ENCODE measurements around the gene KLB. TPM values are rescaled to one million over a fixed set of nuclear protein-coding genes. Genes with fewer than 3 reads are reported as not detected.

Gene KLB
- total and polyA plus RNA-seq, 4 experiments from 2014 or later, result 0.06 TPM; not detected in 3

DNA sequence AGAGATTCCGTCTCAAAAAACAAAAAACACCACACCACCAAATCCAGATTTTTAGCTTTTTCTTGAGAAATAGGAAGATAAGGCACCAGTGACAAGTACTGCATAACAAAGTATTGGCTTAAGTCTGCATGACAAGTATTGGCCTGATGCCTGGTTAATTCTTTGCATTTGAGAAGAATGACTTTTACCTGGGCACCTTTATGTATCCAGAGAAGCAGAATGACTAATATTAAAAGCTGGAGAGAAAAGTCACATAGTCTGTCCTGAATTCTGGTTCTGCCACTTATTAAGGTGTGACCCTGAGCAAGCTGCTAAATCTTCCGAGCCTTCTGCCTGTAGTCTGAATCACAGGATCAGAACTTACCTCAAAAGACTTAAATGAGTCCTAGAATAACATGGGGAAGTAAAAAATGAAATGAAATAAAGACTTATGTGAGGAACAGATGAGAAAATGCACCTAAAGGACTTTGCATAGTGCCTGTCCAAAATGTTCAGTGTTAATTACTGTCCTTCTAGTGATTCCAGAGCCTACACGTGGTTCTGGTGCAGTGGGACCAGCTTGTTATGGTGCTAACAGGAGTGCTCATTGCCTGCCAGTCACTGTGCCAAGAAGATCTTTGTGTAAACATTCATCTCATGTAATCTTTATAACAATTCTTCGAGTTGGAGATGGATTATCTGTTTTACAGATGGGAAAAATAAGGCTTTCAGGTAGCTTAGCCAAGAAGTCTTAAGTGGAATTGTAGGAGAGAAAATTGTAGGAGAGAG is 88.9 kb downstream of the KLB start:
- Mint-ChIP-seq H3K36me3 (peaks cover 7 to 13% of the 10 kb centered on the region in 2 donors), H3K27me3 (peaks cover 0 to 2% of the 10 kb centered on the region in 2 donors), H3K4me3 (peak overlapping the region in 1 of 8 donors; percentile 42), H3K4me1 (no peaks in the 10 kb centered on the region), H3K9me3 (no peaks in the 10 kb centered on the region), H3K27ac (no peak overlapping the region)
- Histone ChIP-seq H3K27me3 (ENCODE audit: insufficient read depth, low read length) (no peaks in the 10 kb centered on the region), H3K9me3 (ENCODE audit: control insufficient read depth in 1 of 2, low read length in 2 of 2) (no peaks in the 10 kb centered on the region), H3K36me3 (ENCODE audit: insufficient read depth, low read length) (no peaks in the 10 kb centered on the region), H3K4me3 (ENCODE audit: low read length in 2 of 2) (no peak overlapping the region), H3K4me1 (ENCODE audit: insufficient read depth, low read length) (no peaks in the 10 kb centered on the region), H3K27ac (ENCODE audit: low read depth, low read length) (no peak overlapping the region)
- DNase-seq, result no peak
- POLR2A ChIA-PET (ENCODE audit: partially characterized antibody), result no interaction called here
- intact Hi-C loops (cut with micrococcal nuclease), result no loop called here
- CTCF ChIA-PET (ENCODE audit: partially characterized antibody), result interaction anchor here (1.2 to 1.5 kb wide), 2 partner anchors 8 to 24 kb away, joined by 3 read pairs; no protein-coding TSS in a partner anchor

DNA sequence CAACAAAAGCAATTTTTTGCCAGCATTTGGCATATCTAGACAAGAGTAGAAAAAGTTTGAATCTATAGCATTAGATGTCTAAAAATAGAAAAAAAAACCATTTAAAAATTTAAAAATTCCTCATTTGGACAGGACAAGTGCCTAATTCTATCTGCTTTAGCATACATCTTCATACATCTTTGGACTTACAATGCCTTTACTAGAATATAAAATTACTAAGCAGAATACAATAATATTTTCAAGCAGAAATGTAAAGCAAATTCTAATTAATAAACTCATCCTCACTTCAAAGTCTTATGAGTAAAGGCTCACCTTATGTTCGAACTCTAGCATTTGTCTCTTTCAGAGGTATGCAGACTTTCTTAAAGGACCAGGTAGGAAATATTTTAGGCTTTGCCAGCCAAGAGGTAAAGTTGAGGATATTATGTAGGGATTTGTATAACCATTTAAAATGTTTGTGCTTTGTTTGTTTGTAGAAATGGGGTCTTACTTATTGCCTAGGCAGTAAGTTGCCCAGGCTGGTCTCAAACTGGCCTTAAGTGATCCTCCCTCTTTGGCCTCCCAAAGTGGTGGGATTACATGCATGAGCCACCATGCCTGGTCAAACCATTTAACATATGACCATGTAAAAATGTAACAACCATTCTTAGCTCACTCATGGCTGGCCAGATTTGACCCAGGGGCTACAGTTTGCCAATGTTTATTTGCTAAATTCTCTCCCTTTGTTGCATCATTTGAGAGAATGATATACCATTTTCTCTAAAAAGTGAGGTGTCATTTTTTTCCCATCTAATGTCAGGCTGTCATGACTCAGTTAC is 91.4 kb downstream of the KLB start:
- H3K27ac Mint-ChIP-seq, result no peak overlapping the region
- Histone ChIP-seq H3K9me3 (ENCODE audit: control insufficient read depth in 1 of 2, low read length in 2 of 2) (no peaks in the 10 kb centered on the region), H3K27ac (ENCODE audit: low read depth, low read length) (no peak overlapping the region), H3K36me3 (ENCODE audit: insufficient read depth, low read length) (peaks cover 8% of the 10 kb centered on the region), H3K27me3 (ENCODE audit: insufficient read depth, low read length) (no peaks in the 10 kb centered on the region), H3K4me3 (ENCODE audit: low read length in 2 of 2) (no peak overlapping the region), H3K4me1 (ENCODE audit: insufficient read depth, low read length) (no peaks in the 10 kb centered on the region)
- H3K27me3 Mint-ChIP-seq, result peaks cover 0 to 2% of the 10 kb centered on the region in 2 donors
- H3K9me3 Mint-ChIP-seq, result no peaks in the 10 kb centered on the region
- no peak overlapping the region for H3K4me3 Mint-ChIP-seq
- ChIA-PET CTCF (ENCODE audit: partially characterized antibody) (no interaction called here), POLR2A (ENCODE audit: partially characterized antibody) (no interaction called here)
- H3K4me1 Mint-ChIP-seq, result no peaks in the 10 kb centered on the region
- DNase-seq, result no peak
- intact Hi-C loops (cut with micrococcal nuclease), result no loop called here
- peaks cover 18 to 21% of the 10 kb centered on the region in 2 donors for H3K36me3 Mint-ChIP-seq

DNA sequence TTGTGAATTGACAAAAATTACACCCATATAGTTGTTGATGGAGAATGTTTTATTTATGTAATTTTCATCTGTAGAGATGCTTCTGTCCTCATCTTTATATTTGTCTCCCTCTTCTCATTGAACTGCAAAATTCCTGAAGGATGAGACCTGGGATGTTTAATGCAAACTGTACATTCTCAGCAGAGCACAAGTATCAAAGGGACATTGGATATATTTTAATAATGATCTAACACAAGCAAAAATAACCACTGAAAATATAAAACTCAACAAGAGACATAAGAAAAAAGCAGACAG is 91.9 kb downstream of the KLB start:
- no peak overlapping the region for H3K27ac Mint-ChIP-seq
- H3K36me3 Mint-ChIP-seq, result peaks cover 24 to 27% of the 10 kb centered on the region in 2 donors
- Histone ChIP-seq H3K36me3 (ENCODE audit: insufficient read depth, low read length) (peaks cover 8% of the 10 kb centered on the region), H3K9me3 (ENCODE audit: control insufficient read depth in 1 of 2, low read length in 2 of 2) (no peaks in the 10 kb centered on the region), H3K27me3 (ENCODE audit: insufficient read depth, low read length) (no peaks in the 10 kb centered on the region), H3K4me3 (ENCODE audit: low read length in 2 of 2) (no peak overlapping the region), H3K4me1 (ENCODE audit: insufficient read depth, low read length) (no peaks in the 10 kb centered on the region), H3K27ac (ENCODE audit: low read depth, low read length) (no peak overlapping the region)
- no peaks in the 10 kb centered on the region for H3K9me3 Mint-ChIP-seq
- no peak overlapping the region for H3K4me3 Mint-ChIP-seq
- no peak for DNase-seq
- ChIA-PET POLR2A (ENCODE audit: partially characterized antibody) (no interaction called here), CTCF (ENCODE audit: partially characterized antibody) (no interaction called here)
- no peaks in the 10 kb centered on the region for H3K4me1 Mint-ChIP-seq
- intact Hi-C loops (cut with micrococcal nuclease), result no loop called here
- peaks cover 0 to 2% of the 10 kb centered on the region in 2 donors for H3K27me3 Mint-ChIP-seq

Small RNA genes lying within 50 kb of the gene (microRNA-seq; reads per million reads assigned to microRNA genes)
- gene MIR5591 (ENCODE audit: borderline microRNAs expressed, borderline number of aligned reads, borderline replicate concordance), result not detected

Other genes starting within 250 kb of the KLB start
- 10 to 100 TPM; 31.6 to 36.8 TPM for gene WDR19, start 224.4 kb upstream of the KLB start, total RNA-seq
- gene WDR19, start 224.4 kb upstream of the KLB start, polyA plus RNA-seq, result 1 to 10 TPM; 2.3 to 5.5 TPM
- 10 to 100 TPM; 62.5 to 70.6 TPM for gene RFC1, start 40.6 kb upstream of the KLB start, total RNA-seq
- 10 to 100 TPM in 1 of 2 donors, 1 to 10 TPM in 1; 6.2 to 46.2 TPM for gene RFC1, start 40.6 kb upstream of the KLB start, polyA plus RNA-seq
- 1,000 to 10,000 TPM; 2,318 to 2,449 TPM for gene RPL9, start 52.0 kb downstream of the KLB start, total RNA-seq
- 1,000 to 10,000 TPM; 2,416 to 2,913 TPM for gene RPL9, start 52.0 kb downstream of the KLB start, polyA plus RNA-seq
- 10 to 100 TPM; 21.7 to 24.7 TPM for gene LIAS, start 52.1 kb downstream of the KLB start, total RNA-seq
- 10 to 100 TPM; 13.2 to 17.7 TPM for gene LIAS, start 52.1 kb downstream of the KLB start, polyA plus RNA-seq
- gene UGDH, start 120.5 kb downstream of the KLB start, total RNA-seq, result 10 to 100 TPM; 21.6 to 26.5 TPM
- gene UGDH, start 120.5 kb downstream of the KLB start, polyA plus RNA-seq, result 10 to 100 TPM; 18.5 to 34.9 TPM
- 10 to 100 TPM; 15.5 to 19.4 TPM for gene SMIM14, start 231.9 kb downstream of the KLB start, total RNA-seq
- 10 to 100 TPM; 36.8 to 54.4 TPM for gene SMIM14, start 231.9 kb downstream of the KLB start, polyA plus RNA-seq

Data from CD4-positive, alpha-beta memory T cell (primary cell).